ENCODE results near the gene IRAK3.
A peak's percentile ranks its signal among the peaks of the same experiment; 100 is the strongest.

The IRAK3 gene, protein sequence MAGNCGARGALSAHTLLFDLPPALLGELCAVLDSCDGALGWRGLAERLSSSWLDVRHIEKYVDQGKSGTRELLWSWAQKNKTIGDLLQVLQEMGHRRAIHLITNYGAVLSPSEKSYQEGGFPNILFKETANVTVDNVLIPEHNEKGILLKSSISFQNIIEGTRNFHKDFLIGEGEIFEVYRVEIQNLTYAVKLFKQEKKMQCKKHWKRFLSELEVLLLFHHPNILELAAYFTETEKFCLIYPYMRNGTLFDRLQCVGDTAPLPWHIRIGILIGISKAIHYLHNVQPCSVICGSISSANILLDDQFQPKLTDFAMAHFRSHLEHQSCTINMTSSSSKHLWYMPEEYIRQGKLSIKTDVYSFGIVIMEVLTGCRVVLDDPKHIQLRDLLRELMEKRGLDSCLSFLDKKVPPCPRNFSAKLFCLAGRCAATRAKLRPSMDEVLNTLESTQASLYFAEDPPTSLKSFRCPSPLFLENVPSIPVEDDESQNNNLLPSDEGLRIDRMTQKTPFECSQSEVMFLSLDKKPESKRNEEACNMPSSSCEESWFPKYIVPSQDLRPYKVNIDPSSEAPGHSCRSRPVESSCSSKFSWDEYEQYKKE

DNA sequence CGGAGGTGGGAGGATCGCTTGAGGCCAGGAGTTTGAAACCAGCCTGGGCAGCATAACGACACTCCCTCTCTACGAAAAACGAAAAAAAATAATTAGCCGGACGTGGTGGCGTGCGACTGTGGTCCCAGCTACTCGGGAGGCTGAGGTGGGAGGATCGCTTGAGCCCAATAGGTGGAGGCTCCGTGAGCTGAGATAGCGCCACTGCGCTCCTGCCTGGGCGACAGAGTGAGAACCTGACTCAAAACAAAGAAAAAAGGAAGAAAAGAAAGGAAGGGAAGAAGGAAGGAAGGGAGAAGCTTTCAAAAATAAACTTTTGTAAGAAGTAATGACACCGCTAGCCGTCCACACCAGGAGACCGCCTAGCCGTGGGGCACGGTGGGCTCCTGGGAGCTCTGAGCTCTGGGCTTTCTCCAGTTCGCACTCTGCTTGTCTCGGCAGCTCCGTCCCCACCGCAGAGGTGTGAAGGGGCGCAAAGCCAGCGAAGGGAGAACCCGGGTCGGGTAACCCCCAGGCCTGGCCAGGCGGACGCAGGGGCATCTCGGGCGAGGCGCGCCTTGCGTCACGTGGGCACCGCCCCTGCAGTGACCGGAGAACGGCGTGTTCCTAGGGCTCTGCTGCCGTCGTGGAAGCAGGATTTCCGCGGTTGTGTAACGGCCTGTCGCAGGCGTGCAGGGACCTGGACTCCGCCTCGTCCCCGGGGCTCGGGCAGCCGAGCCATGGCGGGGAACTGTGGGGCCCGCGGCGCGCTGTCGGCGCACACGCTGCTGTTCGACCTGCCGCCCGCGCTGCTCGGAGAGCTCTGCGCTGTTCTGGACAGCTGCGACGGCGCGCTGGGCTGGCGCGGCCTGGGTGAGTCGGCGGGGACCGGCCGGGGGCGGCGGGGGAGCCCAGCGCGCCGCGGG is at the start of gene IRAK3:
Gene IRAK3, plus strand, starts transcription at position 631 of the 902 bp plus-strand sequence. Its CDS starts 86 bp downstream, at position 717.
- peak; percentile 11 for DNase-seq (ENCODE audit: low read depth)

DNA sequence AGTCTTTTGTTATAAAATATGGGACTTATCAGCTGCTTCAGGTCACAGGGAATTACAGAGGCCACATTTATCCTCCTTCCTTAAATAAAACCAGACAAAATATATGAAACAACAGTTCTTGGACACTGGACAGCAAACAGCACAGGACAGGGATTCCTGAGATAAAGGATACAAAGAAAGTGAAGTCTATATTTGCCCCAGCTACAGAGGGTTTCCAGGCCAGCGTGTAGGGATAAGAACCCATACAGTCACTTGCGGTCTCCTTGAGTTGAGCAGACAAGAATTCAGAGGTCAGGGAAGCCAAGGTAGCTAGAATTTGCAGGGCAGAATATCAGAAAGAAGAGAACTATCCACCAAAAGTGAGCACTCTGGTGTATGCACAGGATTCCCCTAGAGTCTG is 49.7 kb upstream of the IRAK3 start:
- no peak for DNase-seq (ENCODE audit: low read depth)

DNA sequence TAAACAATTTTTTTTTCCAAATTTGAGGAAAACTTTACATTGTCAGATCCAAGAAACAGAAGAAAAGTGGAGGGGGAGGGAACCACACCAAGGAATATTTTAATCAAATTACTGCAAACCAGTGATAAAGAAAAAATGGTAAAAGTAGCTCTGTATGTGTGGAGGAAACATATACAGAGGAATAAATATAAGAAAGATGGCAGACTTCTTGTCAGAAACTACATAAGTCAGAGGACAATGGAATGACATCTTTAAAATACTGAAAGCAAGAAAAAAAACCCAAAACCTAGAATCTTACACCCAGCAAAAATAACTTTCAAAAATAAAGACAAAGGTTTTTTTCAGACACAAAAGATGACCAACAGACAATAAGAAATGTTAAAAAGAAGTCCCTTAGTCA is 48.3 kb upstream of the IRAK3 start:
- no peak for DNase-seq (ENCODE audit: low read depth)

DNA sequence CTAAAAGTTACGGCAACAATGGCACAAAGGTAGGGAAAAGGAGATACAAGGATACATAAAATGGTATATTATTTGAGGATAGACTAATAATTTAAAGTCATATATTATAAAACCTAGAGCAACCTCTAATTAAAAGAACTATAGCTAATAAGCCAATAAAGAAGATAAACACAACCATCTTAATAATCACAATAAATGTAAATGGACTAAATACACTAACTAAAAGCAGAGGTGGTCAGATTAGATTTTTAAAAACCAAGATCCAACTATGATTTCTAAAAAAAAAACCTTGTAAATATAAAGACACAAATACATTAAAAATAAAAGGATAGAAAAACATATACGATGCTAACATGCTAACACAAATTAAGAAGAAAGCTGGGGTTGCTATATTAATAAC is 47.7 kb upstream of the IRAK3 start:
- no peak for DNase-seq (ENCODE audit: low read depth)

DNA sequence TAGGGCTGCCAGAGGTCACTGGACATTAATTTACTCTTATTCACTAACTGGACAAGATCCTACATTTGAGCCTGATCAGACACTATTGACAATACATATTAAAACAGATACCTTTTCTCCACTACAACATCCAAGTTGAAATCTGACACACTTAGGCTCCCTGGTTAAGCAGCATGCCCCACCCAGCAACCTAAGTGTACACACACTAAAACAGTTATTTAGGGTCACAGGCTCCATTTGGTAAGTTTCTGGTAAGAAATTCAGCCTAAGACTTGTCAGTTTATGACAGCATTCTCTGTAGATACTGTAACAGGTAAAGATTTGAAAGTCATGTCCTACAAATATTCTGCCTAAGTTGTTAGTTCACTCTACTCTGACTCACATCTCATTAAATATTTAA is 46.2 kb upstream of the IRAK3 start:
- no peak for DNase-seq (ENCODE audit: low read depth)

DNA sequence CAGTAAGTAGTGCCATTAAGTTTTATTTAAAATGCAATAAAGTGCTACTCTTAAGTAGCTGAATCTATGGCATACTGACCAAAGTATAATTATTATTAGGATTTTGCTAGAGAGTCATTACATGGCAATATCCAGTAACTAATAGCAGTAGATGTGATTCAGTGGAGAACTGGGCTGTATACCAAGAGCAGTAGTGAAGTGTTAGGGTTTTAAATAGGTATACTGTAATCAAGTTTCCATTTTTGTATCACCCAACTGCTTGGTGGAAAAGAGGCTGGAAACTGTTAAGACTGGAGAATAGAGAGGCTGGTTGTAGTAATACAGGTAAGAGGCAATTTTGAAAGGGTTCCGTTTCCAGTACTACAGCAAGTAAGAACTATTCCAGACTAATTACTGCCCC is 45.1 kb upstream of the IRAK3 start:
- DNase-seq (ENCODE audit: low read depth) = no peak

DNA sequence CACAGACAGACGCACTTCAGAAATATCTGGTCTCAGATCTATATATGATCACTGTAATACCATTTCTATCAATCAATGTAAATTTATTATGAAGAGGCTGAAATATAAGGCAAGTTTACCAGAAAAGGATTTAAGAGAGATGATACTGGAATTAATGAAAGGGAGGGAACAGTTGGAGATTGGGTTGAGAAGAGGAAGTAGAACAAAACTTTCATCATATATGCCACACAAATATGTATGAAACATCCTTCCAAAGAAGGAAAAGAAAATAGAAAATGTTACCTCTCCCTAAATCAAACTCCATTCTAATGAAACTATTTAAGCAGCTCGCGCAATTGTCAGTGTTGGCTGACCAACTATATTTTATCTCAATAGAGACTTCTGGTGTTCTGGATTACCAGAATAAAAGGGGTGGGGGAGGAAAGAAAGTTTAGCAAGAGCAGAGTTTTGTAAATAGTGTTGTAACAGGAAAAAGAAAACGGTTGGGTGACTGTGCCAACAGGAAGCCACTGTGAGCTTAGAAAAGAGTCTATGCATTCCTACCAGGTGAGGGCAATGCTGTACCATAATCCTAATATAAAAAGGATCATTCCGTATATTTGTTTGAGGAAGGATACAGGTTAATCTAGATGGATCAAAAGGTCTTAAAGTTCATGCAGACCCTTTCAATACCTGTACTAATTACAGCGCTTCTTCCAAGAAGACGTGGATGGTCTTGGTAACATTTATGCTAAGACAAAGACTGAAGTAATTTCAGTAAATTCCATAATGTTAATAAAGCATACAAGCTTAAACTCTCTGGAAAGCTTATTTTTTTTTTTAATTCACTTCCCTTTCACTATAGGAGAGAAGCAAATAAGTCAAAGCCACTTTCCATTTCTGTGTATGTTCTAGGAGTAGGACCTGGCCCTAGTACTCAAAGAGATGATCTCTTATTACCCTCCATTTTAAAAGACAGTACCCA is 43.9 kb upstream of the IRAK3 start:
- no peak for DNase-seq (ENCODE audit: low read depth)

DNA sequence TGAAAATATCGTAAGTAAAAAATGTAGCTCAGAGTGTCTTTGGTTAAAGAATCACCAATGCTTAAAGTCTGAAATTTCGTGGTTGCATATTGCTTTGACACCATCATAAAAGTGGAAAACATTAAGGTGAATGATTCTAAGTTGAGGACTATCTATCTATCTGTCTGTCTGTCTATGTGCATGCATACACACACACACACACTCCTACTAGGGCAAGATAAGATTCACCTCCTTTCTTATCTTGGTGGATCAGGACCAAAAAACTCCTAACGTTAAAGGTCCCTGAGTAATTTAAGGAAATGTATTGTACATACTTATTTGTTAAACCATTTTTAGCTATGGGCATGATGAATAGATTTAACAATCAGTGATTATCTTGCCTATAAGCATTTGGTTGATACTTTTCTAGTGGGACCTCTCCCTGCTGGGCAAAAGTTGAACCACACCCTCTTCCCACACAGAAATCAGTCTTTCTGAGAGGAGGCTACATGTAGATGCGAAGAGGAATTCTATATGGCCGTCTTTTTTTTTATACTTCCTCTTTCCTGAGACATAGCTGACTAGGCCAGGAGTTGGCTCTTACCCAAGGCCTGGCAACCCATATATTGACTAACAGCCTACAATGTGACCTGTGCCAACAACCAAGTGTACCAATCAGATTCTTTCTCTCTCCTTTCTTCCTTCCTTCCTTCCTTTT is 39.2 kb upstream of the IRAK3 start:
- DNase-seq (ENCODE audit: low read depth) = no peak

DNA sequence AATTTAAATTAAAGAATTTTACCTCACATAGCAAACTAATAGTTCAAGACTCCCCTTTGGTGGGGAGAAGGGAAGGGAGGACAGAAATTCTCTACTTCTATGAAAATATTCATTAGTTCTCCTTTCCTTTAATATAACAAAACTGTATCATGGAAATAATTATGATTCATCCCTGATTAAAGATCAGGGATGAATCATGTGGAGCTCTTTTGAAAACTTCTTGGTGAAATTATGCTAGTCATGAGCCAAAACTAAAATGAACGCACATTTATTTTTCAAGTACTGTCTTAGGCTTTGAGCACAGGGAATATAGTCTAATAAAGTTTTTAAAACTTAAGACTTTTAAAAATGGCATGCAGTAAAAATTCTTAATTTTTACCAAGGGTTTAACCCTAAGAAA is 36.3 kb upstream of the IRAK3 start:
- DNase-seq (ENCODE audit: low read depth) = no peak

DNA sequence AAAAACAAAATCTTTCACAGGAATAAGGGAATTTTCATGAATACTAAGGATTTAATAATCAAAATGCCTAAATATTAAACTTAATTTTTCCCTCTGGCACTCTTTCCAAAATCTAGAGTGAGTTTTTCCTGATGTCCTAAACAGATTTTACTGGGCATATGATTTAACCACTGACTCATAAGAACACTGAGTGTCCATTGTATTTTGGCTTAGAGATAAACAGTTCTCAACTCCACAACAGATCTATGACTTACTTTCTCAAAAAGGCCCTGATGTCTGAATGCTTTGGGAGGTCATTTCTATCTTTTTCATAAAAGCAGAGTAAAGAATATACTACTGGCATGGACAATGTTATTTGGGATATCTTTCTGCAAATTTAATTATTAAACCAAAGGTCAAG is 34.2 kb upstream of the IRAK3 start:
- no peak for DNase-seq (ENCODE audit: low read depth)

DNA sequence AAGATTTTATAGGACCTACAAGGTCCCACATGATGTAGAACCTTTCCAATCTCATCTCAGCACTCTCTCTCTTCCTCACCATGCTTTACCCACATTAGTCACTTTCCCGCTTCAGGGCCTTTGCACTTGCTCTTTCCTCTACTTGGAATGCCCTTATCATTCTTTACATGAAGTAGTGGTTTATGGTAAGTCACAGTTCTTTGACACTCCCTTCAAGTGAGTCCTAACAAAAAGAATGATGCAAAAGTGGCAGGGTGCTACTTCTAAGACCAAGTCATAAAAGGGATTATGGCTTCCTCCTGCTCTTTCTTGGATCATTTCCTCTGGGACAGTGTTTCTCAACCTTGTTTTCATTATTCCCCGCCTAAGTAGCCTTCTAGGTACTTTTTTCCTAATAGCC is 32.4 kb upstream of the IRAK3 start:
- DNase-seq (ENCODE audit: low read depth) = no peak

DNA sequence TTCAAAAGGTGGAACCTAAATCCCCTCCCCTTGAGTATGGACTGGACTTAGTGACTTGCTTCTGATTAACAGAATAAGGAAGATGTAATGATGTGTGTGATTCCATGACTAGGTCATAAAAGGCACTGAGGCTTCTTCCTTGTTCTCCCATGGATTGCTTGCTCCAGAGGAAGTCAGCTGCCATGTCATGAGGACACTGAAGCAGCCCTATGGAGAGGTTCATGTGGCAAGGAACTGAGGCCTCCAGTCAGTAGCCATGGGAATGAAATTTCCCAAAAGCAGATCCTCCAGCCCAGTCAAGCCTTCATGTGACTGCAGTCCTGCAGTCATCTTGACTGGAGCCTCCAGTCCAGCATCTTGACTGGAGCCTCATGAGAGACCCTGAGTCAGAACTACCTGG is 29.9 kb upstream of the IRAK3 start:
- no peak for DNase-seq (ENCODE audit: low read depth)

DNA sequence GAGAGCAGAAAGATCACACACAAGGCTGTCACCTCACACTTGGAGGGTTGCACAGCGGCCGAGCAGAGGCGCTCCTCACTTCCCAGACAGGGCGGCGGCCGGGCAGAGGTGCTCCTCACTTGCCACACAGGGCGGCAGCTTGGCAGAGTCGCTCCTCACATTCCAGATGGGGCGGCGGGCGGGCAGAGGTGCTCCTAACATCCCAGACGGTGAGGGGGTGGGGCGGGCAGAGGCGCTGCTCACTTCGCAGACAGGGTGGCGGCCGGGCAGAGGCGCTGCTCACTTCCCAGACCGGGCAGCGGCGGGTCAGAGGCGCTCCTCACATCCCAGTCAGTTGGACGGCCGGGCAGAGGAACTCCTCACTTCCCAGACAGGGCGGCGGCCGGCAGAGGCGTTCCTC is 28.3 kb upstream of the IRAK3 start:
- no peak for DNase-seq (ENCODE audit: low read depth)

DNA sequence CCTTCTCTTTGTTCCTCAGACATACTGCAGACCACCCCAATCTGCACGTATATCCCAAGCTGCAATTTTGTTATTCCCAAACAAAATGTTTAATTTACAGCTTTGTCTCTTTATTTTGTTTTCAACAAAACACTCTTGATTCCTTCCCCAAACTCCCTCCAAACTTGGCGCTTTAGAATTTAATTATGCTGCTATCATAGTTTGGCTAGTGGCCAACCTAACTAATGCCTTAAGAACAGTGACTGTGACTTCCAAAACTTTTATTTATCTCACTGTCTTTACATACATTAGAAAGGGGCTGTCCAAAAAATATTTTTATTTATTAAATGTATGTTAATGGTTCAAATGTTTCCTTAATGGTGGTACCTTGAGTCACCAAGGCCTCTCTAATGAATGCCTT is 26.3 kb upstream of the IRAK3 start:
- no peak for DNase-seq (ENCODE audit: low read depth)

DNA sequence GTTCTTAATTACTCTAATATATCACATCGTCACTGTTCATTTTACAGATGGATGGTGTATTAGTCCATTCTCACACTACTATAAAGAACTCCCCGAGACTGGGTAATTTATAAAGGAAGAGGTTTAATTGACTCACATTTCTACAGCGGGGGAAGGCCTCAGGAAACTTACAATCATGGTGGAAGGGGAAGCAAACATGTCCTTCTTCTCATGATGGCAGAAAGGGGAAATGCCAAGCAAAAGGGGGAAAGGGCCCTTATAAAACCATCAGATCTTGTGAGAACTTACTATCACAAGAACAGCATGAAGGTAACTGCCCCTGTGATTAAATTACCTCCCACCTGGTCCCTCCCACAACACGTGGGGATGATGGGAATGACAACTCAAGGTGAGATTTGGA is 25.7 kb upstream of the IRAK3 start:
- no peak for DNase-seq (ENCODE audit: low read depth)

DNA sequence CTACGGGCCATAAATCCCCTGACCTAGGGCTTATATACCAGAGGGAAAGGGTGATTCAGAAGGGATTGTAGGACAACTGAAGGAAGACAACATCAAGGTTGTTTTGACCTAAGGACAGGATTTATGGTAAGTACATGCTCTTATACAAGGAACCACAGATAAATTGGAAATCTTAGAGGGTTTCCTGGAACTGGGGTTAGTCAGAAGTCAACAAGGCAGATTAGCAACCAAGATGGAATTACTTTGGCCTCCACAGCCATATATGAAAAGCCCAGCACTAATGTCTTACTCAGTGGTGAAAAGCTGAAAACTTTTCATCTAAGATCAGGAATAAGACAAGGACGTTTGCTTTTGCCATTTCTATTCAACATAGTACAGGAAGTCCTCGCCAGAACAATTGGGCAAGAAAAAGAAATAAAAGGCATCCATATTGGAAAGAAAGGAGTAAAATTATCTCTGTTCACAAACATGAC is 24.6 kb upstream of the IRAK3 start:
- no peak for DNase-seq (ENCODE audit: low read depth)

DNA sequence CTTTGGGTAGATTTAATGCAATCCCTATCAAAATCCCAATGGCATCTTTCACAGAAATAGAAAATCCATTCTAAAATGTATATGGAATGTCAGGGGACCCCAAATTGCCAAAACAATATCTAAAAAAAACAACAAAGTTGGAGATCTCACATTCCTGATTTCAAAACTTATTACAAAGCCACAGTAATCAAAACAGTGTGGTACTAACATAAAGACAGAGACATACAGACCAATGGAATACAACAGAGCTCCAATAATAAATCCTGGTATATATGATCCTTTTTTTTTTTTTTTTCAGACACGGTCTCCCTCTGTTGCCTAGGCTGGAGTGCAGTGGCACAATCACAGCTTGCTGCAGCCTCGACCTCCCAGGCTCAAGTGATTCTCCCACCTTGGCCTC is 23.9 kb upstream of the IRAK3 start:
- DNase-seq (ENCODE audit: low read depth) = no peak

DNA sequence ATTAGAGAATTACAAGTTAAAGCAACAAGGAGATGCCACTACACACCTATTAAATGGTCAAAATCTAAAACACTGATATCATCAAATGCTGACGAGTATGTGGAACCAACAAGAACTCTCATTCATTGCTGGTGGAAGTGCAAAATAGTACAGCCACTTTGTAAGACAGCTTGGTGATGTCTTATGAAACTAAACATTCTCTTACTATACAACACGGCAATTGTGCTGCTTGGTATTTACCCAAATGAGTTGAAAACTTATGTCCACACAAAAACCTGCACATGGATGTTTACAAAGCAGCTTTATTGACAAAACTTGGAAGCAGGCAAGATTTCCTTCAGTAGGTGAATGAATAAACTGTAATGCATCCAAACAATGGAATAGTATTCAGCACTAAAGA is 22.5 kb upstream of the IRAK3 start:
- no peak for DNase-seq (ENCODE audit: low read depth)

DNA sequence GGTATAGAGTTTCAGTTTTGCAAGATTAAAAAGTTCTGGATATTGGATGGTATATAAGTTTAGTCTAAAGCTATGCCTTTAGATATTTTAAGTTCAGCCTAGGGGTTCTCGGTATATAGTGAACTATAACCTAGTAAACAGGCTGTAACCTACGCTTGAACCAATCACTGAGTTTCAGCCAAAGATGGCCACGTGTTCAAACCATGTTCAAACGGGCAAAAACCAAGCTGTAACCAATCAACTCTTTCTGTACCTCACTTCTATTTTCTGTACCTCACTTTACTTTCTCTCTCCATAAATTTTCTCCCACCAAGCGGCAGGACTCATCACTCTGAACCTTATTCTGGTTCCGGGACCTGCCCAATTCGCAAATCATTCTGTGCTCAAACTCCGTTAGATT is 20.6 kb upstream of the IRAK3 start:
- DNase-seq (ENCODE audit: low read depth) = no peak

DNA sequence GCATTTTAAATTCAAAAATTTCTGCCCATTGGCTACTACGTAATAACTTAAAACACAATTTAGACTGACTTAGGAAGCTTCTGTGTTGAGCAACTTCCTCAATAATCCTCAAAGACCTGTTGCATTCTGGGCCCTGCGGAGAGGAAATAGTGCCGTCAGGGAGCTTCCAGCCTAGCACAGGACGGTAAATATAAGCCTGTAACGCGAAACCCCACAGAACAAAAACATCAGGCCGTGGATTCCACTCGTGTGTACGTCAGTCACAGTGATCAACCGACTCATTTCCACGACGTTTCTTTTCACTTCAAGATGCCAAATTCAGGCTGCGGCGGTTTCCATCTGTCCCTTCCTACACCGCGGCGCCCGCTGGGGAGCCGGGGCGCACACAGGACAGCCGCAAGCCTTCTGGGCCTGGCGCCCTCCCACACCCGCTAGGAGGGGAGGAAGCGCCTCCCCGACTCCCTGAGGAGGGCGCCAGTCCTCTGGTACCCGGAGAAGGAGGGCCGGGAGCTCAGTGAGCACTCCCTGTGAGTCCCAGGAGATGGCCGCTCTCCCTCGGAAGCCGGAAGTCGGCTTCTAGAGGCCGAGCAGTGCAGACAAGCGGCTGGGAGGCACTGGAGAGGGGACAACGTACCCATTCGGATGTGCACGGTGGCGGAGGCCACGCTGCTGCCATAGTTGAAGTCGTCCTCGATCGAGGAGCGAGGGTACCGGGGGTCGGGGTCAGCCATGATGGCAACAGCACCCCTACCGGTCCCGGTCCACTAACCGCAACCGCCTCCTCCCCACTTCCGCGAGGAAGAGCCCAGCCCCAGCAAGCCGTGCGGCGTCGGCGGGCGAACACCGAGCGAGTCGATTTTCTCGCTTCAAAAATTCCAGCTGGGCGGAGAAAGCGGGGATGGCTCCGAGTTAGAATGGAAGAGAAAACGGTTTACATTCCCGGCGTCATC is 19.5 kb upstream of the IRAK3 start, which contains the start of gene TMBIM4:
Gene TMBIM4, minus strand, starts transcription at position 776 of the 950 bp plus-strand sequence. Its CDS starts 45 bp downstream, at position 731.
- DNase-seq (ENCODE audit: low read depth) = peak; percentile 78

All from T-helper 22 cell (primary cell).